D721Med (cell line): Measurements from ENCODE around the gene TCF4.
"Not testable (repeated sequence)": the region's sequence is repeated elsewhere in the genome, so short reads cannot be mapped to it uniquely, and the experiment has no call there.

Experiments
- DNase-seq: peaks from one replicate; pipeline ENCODE4 v3.0.0; 2011; ENCODE audit warnings: low spot score; ENCODE audit not compliant: insufficient read length
- FAIRE-seq: peaks from 2 replicates; lab custom pipeline; 2011; peaks lifted over from hg19 to GRCh38; lab: Jason Lieb, UNC
- TF ChIP-seq, protein P1 (sequence below): IDR thresholded peaks from 2 replicates; pipeline ENCODE4 v1.5.1; 2012; ENCODE audit warnings: mild to moderate bottlenecking, control low read depth; ENCODE audit not compliant: insufficient read depth; ENCODE audit errors: missing control alignments

Gene TCF4

DNA sequence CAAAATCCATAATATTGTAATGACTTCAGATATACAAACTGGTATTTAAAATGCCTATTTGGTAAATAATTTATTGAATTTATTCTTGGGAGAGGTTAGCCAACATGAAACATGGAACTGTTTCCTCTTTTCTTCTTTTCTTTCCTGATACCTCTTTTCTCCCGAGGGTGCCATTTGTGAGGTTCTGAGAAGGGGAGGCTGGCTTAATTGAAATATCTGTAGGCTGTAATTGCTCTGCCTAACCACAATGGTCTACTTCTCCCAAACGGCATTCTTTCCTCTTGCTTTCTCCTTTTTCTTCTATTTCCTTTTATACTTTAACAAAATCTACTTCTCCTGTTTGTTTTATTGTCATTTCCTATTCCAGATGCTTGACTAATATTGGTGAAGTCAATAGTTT, 114.9 kb downstream of the TCF4 start:
- FAIRE-seq = no peak
- TF ChIP-seq, protein P1, sequence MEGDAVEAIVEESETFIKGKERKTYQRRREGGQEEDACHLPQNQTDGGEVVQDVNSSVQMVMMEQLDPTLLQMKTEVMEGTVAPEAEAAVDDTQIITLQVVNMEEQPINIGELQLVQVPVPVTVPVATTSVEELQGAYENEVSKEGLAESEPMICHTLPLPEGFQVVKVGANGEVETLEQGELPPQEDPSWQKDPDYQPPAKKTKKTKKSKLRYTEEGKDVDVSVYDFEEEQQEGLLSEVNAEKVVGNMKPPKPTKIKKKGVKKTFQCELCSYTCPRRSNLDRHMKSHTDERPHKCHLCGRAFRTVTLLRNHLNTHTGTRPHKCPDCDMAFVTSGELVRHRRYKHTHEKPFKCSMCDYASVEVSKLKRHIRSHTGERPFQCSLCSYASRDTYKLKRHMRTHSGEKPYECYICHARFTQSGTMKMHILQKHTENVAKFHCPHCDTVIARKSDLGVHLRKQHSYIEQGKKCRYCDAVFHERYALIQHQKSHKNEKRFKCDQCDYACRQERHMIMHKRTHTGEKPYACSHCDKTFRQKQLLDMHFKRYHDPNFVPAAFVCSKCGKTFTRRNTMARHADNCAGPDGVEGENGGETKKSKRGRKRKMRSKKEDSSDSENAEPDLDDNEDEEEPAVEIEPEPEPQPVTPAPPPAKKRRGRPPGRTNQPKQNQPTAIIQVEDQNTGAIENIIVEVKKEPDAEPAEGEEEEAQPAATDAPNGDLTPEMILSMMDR = no peak
- no peak for DNase-seq

DNA sequence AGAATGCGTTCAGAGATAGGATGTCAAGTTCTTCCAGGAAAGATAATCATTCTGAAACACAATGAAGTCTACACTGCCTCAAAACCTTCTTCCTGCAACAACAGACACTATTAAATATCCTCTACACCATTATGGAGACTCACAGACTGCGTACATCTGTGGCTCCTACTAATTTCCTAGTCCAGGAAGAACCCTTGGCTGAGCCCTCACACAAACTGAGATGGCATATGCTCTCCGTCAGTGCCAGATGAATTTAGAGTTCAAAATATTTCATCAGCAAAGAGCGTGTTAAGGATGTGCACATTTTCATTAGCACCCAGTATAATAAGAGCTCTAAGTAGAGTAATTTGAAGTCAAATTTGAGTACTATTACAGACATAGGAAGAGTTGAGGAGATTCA, 117.2 kb downstream of the TCF4 start:
- DNase-seq = no peak
- TF ChIP-seq, protein P1 = no peak
- no peak for FAIRE-seq

DNA sequence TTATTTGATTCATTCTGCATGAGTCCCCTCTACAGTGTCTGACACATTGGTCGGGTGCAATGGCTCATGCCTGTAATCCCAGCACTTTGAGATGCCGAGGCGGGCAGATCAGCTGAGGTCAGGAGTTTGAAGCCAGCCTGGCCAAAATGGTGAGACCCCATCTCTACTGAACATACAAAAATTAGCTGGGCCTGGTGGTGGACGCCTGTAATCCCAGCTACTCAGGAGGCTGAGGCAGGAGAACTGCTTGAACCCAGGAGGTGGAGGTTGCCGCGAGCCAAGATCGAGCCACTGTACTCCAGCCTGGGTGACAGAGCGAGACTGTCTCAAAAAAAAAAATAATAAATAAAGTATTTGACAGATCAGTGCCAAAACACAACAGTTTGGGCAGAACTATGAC, 118.9 kb downstream of the TCF4 start:
- not testable (repeated sequence) for DNase-seq, FAIRE-seq

DNA sequence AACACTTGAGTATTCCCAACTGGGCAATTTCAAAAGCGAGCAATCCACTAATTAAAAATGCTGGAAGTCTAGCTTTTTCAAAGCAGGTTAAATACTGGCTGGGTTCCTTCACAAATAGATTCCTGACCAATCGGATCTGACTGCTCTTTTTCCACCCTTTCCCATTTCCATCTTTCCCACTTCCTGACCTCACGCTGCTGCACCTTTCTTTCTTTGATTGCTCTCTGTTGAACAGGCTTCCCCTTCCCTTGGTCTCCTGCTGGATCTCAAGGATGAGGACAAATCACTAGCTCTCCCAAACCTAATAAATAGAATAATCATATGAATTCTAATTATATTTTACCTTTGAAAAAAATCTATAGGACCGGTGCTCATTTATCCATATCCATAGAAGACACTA, 121.2 kb downstream of the TCF4 start:
- FAIRE-seq (no peak), DNase-seq (no peak)
- TF ChIP-seq, protein P1 = no peak

DNA sequence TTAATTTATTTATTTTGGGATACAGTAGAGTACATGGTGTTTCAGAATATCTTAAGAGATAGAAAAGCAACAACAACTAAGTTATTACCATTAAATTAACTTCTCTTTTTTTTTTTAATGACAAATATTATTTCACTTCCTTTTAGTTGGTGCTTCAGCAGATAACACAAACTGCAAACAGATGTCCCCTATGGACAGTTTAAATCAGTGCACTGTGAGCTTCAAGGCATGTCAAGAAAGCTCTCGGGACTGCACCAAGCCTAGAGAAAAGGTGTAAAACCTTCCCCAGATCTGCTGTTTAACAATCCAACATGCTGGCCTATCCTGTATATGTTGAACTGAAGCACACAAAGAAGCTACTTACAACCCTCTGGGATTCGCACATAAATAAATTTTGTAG, 122.7 kb downstream of the TCF4 start:
- DNase-seq (no peak), FAIRE-seq (no peak)
- TF ChIP-seq, protein P1 = no peak

DNA sequence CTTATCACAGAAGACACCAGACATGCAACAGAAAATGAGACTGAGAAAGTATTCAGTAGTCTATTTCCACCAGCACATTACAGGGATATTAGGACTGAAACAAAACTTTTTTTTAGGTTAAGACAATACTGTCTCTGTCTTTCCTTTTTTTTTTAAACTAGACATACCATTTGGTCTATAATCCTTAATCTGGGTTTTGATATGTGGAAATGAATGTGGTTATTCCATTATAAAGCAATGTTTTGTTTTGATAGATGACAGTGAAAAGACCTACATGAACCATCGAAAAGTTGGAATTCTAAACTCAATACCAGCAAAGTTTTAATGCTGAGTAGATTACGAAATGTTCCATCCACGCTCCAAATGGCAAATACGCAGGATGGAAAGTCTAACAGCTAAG, 123.4 kb downstream of the TCF4 start:
- TF ChIP-seq, protein P1 = no peak
- FAIRE-seq = no peak

DNA sequence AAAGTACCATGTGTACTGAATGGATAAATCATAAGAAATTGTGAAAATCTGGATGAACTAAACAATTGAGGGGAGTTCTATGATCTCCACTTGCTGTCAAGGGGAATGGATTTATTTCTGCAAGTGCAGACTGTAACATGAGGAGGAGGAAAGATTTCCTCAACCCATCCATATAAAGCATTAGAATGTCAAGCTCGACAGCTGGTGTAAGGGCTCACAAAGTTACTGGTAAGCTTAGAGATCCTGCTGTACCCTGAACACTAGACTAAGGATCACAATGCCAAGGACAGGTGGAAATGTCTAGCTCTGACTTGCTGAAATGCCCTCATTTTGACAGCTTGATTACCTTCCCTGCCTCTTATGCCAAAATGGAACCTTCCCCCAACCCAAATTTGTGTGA, 125.3 kb downstream of the TCF4 start:
- FAIRE-seq (peak; percentile 100), DNase-seq (no peak)
- TF ChIP-seq, protein P1 = no peak

More for the DNA sequence above, 123.4 kb downstream of the TCF4 start:
- DNase-seq = no peak

DNA sequence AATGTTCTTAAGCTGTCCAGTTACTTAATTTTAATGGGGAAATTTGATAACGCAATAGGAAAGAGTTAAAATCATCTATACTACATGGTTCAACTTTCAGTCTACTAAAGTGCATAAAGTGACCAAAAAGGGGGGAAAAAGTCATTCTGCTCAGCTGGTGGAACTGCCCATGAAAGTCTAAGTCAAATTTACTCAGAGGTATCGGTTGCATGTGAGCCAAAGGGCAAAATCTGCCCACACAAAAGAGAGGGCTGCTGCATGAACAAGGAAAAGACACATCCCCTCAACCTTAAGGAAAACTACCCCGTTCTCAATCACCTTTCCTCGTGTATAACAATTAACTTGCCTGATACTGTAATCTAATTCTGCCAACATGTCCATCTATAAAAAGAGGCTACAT, 126.1 kb downstream of the TCF4 start:
- DNase-seq (no peak), FAIRE-seq (no peak)

More for the DNA sequence above, 126.1 kb downstream of the TCF4 start:
- TF ChIP-seq, protein P1 = no peak
